ENCODE measurements around the gene UGT1A8.

Gene UGT1A8

GRCh38 chr2:233671290-233672161 is 54.1 kb downstream of the UGT1A8 start, which contains the start of gene UGT1A9:
UGT1A9 (plus strand) TSS chr2:233671898; CDS start chr2:233671935, 37 bp downstream.
- Histone ChIP-seq H3K4me3 (no peak within 1 kb of the TSS), H3K27ac (no peak within 1 kb of the TSS), H3K9me3 (ENCODE audit: low read depth, low read length) (no peaks in the 10 kb centered on the region), H3K9ac (ENCODE audit: insufficient read length) (no peak within 1 kb of the TSS), H3K36me3 (ENCODE audit: insufficient read depth, low read length) (no peaks in the 10 kb centered on the region)
- TF ChIP-seq FOXP2 (optimal IDR thresholded peaks at IDR 0.05; ENCODE audit: control extremely low read depth, extremely low read length, insufficient read depth) (no peak), EZH2 (IDR thresholded peaks at IDR 0.05) (no peak)
- no peak for DNase-seq (ENCODE audit: low read depth, low spot score)

GRCh38 chr2:233672886-233673285 is 55.5 kb downstream of the UGT1A8 start:
- Histone ChIP-seq H3K36me3 (ENCODE audit: insufficient read depth, low read length) (no peaks in the 10 kb centered on the region), H3K9me3 (ENCODE audit: low read depth, low read length) (no peaks in the 10 kb centered on the region), H3K9ac (ENCODE audit: insufficient read length) (no peak overlapping the region), H3K4me3 (no peak overlapping the region), H3K27ac (no peak overlapping the region)
- DNase-seq (ENCODE audit: low read depth, low spot score): no peak
- TF ChIP-seq FOXP2 (optimal IDR thresholded peaks at IDR 0.05; ENCODE audit: control extremely low read depth, extremely low read length, insufficient read depth): no peak
- TF ChIP-seq POLR2AphosphoS5 (IDR thresholded peaks at IDR 0.05; ENCODE audit: borderline replicate concordance, low read depth, low read length): no peak
- no peak for TF ChIP-seq EZH2 (IDR thresholded peaks at IDR 0.05)

- Histone ChIP-seq H3K4me3 (no peak overlapping the region), H3K9me3 (ENCODE audit: low read depth, low read length) (no peaks in the 10 kb centered on the region), H3K36me3 (ENCODE audit: insufficient read depth, low read length) (no peaks in the 10 kb centered on the region), H3K9ac (ENCODE audit: insufficient read length) (no peak overlapping the region), H3K27ac (no peak overlapping the region)
- TF ChIP-seq FOXP2 (optimal IDR thresholded peaks at IDR 0.05; ENCODE audit: control extremely low read depth, extremely low read length, insufficient read depth) (no peak), EZH2 (IDR thresholded peaks at IDR 0.05) (no peak), POLR2AphosphoS5 (IDR thresholded peaks at IDR 0.05; ENCODE audit: borderline replicate concordance, low read depth, low read length) (no peak)
- DNase-seq (ENCODE audit: low read depth, low spot score): no peak
Observed at GRCh38 chr2:233673896-233674295, 56.5 kb downstream of the UGT1A8 start.

- H3K9me3 ChIP-seq (ENCODE audit: low read depth, low read length): no peaks in the 10 kb centered on the region
- TF ChIP-seq POLR2AphosphoS5 (IDR thresholded peaks at IDR 0.05; ENCODE audit: borderline replicate concordance, low read depth, low read length): no peak
- no peak for TF ChIP-seq EZH2 (IDR thresholded peaks at IDR 0.05)
- TF ChIP-seq FOXP2 (optimal IDR thresholded peaks at IDR 0.05; ENCODE audit: control extremely low read depth, extremely low read length, insufficient read depth): no peak
- no peaks in the 10 kb centered on the region for H3K36me3 ChIP-seq (ENCODE audit: insufficient read depth, low read length)
- no peak overlapping the region for H3K9ac ChIP-seq (ENCODE audit: insufficient read length)
- no peak overlapping the region for H3K27ac ChIP-seq
- no peak overlapping the region for H3K4me3 ChIP-seq
- DNase-seq (ENCODE audit: low read depth, low spot score): no peak
Observed at GRCh38 chr2:233674314-233674713, 56.9 kb downstream of the UGT1A8 start.

- Histone ChIP-seq H3K4me3 (no peak overlapping the region), H3K9me3 (ENCODE audit: low read depth, low read length) (no peaks in the 10 kb centered on the region), H3K36me3 (ENCODE audit: insufficient read depth, low read length) (no peaks in the 10 kb centered on the region), H3K27ac (no peak overlapping the region), H3K9ac (ENCODE audit: insufficient read length) (no peak overlapping the region)
- no peak for DNase-seq (ENCODE audit: low read depth, low spot score)
- TF ChIP-seq POLR2AphosphoS5 (IDR thresholded peaks at IDR 0.05; ENCODE audit: borderline replicate concordance, low read depth, low read length): no peak
- no peak for TF ChIP-seq FOXP2 (optimal IDR thresholded peaks at IDR 0.05; ENCODE audit: control extremely low read depth, extremely low read length, insufficient read depth)
- no peak for TF ChIP-seq EZH2 (IDR thresholded peaks at IDR 0.05)
Observed at GRCh38 chr2:233674995-233675394, 57.6 kb downstream of the UGT1A8 start.

- DNase-seq (ENCODE audit: low read depth, low spot score): no peak
- no peak overlapping the region for H3K4me3 ChIP-seq
- TF ChIP-seq FOXP2 (optimal IDR thresholded peaks at IDR 0.05; ENCODE audit: control extremely low read depth, extremely low read length, insufficient read depth) (no peak), EZH2 (IDR thresholded peaks at IDR 0.05) (no peak), POLR2AphosphoS5 (IDR thresholded peaks at IDR 0.05; ENCODE audit: borderline replicate concordance, low read depth, low read length) (no peak)
- H3K9ac ChIP-seq (ENCODE audit: insufficient read length): no peak overlapping the region
- H3K9me3 ChIP-seq (ENCODE audit: low read depth, low read length): no peaks in the 10 kb centered on the region
- no peaks in the 10 kb centered on the region for H3K36me3 ChIP-seq (ENCODE audit: insufficient read depth, low read length)
- H3K27ac ChIP-seq: no peak overlapping the region
Observed at GRCh38 chr2:233676046-233676445, 58.6 kb downstream of the UGT1A8 start.

GRCh38 chr2:233679196-233679595 is 61.8 kb downstream of the UGT1A8 start:
- no peak for DNase-seq (ENCODE audit: low read depth, low spot score)
- TF ChIP-seq FOXP2 (optimal IDR thresholded peaks at IDR 0.05; ENCODE audit: control extremely low read depth, extremely low read length, insufficient read depth) (no peak), POLR2AphosphoS5 (IDR thresholded peaks at IDR 0.05; ENCODE audit: borderline replicate concordance, low read depth, low read length) (no peak), EZH2 (IDR thresholded peaks at IDR 0.05) (no peak)
- no peaks in the 10 kb centered on the region for H3K9me3 ChIP-seq (ENCODE audit: low read depth, low read length)
- H3K27ac ChIP-seq: no peak overlapping the region
- no peak overlapping the region for H3K4me3 ChIP-seq
- H3K9ac ChIP-seq (ENCODE audit: insufficient read length): no peak overlapping the region
- no peaks in the 10 kb centered on the region for H3K36me3 ChIP-seq (ENCODE audit: insufficient read depth, low read length)

GRCh38 chr2:233680361-233681045 is 63.1 kb downstream of the UGT1A8 start:
- no peak overlapping the region for H3K27ac ChIP-seq
- DNase-seq (ENCODE audit: low read depth, low spot score): no peak
- H3K4me3 ChIP-seq: no peak overlapping the region
- no peak for TF ChIP-seq EZH2 (IDR thresholded peaks at IDR 0.05)
- TF ChIP-seq POLR2AphosphoS5 (IDR thresholded peaks at IDR 0.05; ENCODE audit: borderline replicate concordance, low read depth, low read length): no peak
- no peak for TF ChIP-seq FOXP2 (optimal IDR thresholded peaks at IDR 0.05; ENCODE audit: control extremely low read depth, extremely low read length, insufficient read depth)
- no peak overlapping the region for H3K9ac ChIP-seq (ENCODE audit: insufficient read length)
- H3K36me3 ChIP-seq (ENCODE audit: insufficient read depth, low read length): no peaks in the 10 kb centered on the region
- H3K9me3 ChIP-seq (ENCODE audit: low read depth, low read length): no peaks in the 10 kb centered on the region

Measured in SK-N-MC (cell line).